HepG2 (cell line): Measurements from ENCODE around the gene GPC2. TPM values are rescaled to one million over a fixed set of nuclear protein-coding genes. Genes with fewer than 3 reads are reported as not detected.

Source experiments
- ATAC-seq: fragments of 200-7000 bp; cut with Tn5 transposase; 3 replicates; pipeline ENCODE4 v1.9.1; 2020; ENCODE audit warnings: mild to moderate bottlenecking, moderate library complexity
- BruUV-seq: library from RNA; stranded (reverse); fragments of 400-500 nt; replicated peaks from 2 replicates; lab custom pipeline; 2021; lab: Mats Ljungman, UMichigan
- CTCF ChIA-PET: fragments of 300-600 bp; formaldehyde crosslinking; extraction: SDS; loops from one replicate; lab custom pipeline; 2021; ENCODE audit warnings: low total read pairs, inconsistent platforms, low intra/inter-chr PET ratio; lab: Yijun Ruan, JAX
- POLR2A ChIA-PET: fragments of 350-600 bp; sonication (Branson Sonifier 250); formaldehyde crosslinking; loops from one replicate; lab custom pipeline; 2020; ENCODE audit warnings: antibody characterized with exemption, inconsistent platforms; lab: Yijun Ruan, JAX
- DNase-seq: peaks from one replicate; pipeline ENCODE4 v3.0.0-alpha.2; 2015; ENCODE audit warnings: low spot score
- FAIRE-seq: peaks from 3 replicates; lab custom pipeline; 2011; peaks lifted over from hg19 to GRCh38; lab: Jason Lieb, UNC
- H2AFZ ChIP-seq: one replicate; pipeline ENCODE4 v1.6.1; 2011; ENCODE audit warnings: low read length, inconsistent platforms
- H3K27ac ChIP-seq: fragments of 300-600 bp; 3 replicates; pipeline ENCODE4 v1.8.0; 2011; ENCODE audit warnings: mixed run types, mild to moderate bottlenecking, mixed read lengths, low read length, inconsistent platforms; ENCODE audit not compliant: insufficient read depth; ENCODE audit errors: extremely low read length
- H3K27me3 ChIP-seq, 2 experiments: fragments of 200-600 bp in 1 of 2; 2 replicates in 1 of 2; 3 replicates in 1 of 2; pipeline versions ENCODE4 v1.6.0 to v1.8.0; 2011; ENCODE audit warnings: low read length in 2 of 2, mild to moderate bottlenecking in 2 of 2, moderate library complexity in 2 of 2, inconsistent platforms in 1 of 2; ENCODE audit not compliant: insufficient read depth in 2 of 2, control insufficient read depth in 1 of 2
- H3K36me3 ChIP-seq, 2 experiments: fragments of 200-600 bp in 1 of 2; replicated peaks in 1 of 2; 2 replicates in 1 of 2; 3 replicates in 1 of 2; pipeline versions ENCODE4 v1.5.1 to v1.8.0; 2011; ENCODE audit warnings: low read length in 2 of 2, inconsistent platforms in 1 of 2; ENCODE audit not compliant: insufficient read depth in 2 of 2, control insufficient read depth in 1 of 2
- H3K4me1 ChIP-seq: 2 replicates; pipeline ENCODE4 v1.5.1; 2012; ENCODE audit warnings: low read length, inconsistent platforms; ENCODE audit not compliant: insufficient read depth
- H3K4me2 ChIP-seq: 2 replicates; pipeline ENCODE4 v1.6.0; 2011; ENCODE audit warnings: low read depth, low read length, inconsistent platforms
- H3K4me3 ChIP-seq, 3 experiments: fragments of 200-600 bp in 1 of 3; sonication (generic), shearing (Covaris generic) in 1 of 3; replicated peaks in 1 of 3; 2 replicates each; pipeline ENCODE4 v1.5.1; 2011 to 2016; ENCODE audit warnings: low read length in 3 of 3, inconsistent platforms in 2 of 3, low read depth in 2 of 3, mild to moderate bottlenecking in 2 of 3, control low read depth in 1 of 3, mixed read lengths in 1 of 3; ENCODE audit not compliant: insufficient read depth in 1 of 3
- H3K79me2 ChIP-seq: one replicate; pipeline ENCODE4 v1.6.1; 2011; ENCODE audit warnings: low read length, inconsistent platforms; ENCODE audit not compliant: insufficient read depth
- H3K9ac ChIP-seq: 2 replicates; pipeline ENCODE4 v1.6.0; 2011; ENCODE audit warnings: mild to moderate bottlenecking, low read depth, low read length, inconsistent platforms; ENCODE audit not compliant: insufficient read depth
- H3K9me3 ChIP-seq: 2 replicates; pipeline ENCODE4 v1.5.1; 2012; ENCODE audit warnings: mild to moderate bottlenecking, low read length
- H4K20me1 ChIP-seq: 2 replicates; pipeline ENCODE4 v1.6.0; 2011; ENCODE audit warnings: inconsistent platforms, mild to moderate bottlenecking, low read length, moderate library complexity; ENCODE audit not compliant: insufficient read depth
- AKAP8 ChIP-seq: sonication (generic); formaldehyde crosslinking; IDR thresholded peaks from 2 replicates; pipeline ENCODE4 v1.5.1; 2020; ENCODE audit warnings: mild to moderate bottlenecking, missing genetic modification reagents
- CAMTA2 ChIP-seq: sonication (generic); formaldehyde crosslinking; IDR thresholded peaks from 2 replicates; pipeline ENCODE4 v1.4.0; 2020; ENCODE audit warnings: mild to moderate bottlenecking, missing genetic modification reagents, borderline replicate concordance
- CEBPB ChIP-seq: IDR thresholded peaks from 2 replicates; pipeline ENCODE4 v1.6.1; 2011; ENCODE audit warnings: low read depth, low read length, improper control_type of control experiment, borderline replicate concordance
- CEBPG ChIP-seq: IDR thresholded peaks from 2 replicates; pipeline ENCODE4 v1.6.1; 2016
- MIXL1 ChIP-seq: IDR thresholded peaks from 2 replicates; pipeline ENCODE4 v1.6.1; 2016
- MTF2 ChIP-seq: sonication (generic); formaldehyde crosslinking; IDR thresholded peaks from 2 replicates; pipeline ENCODE4 v1.5.0; 2020; ENCODE audit warnings: missing genetic modification reagents, borderline replicate concordance
- POLR2AphosphoS5 ChIP-seq: IDR thresholded peaks from 2 replicates; pipeline ENCODE4 v1.6.1; 2012; ENCODE audit warnings: low read depth, low read length
- ZFP62 ChIP-seq: sonication (generic); formaldehyde crosslinking; IDR thresholded peaks from 2 replicates; pipeline ENCODE4 v1.4.0; 2020; ENCODE audit warnings: missing genetic modification reagents
- ZNF430 ChIP-seq: sonication (generic); formaldehyde crosslinking; IDR thresholded peaks from 2 replicates; pipeline ENCODE4 v1.9.0; 2021; ENCODE audit warnings: mild to moderate bottlenecking, missing genetic modification reagents
- ZNF460 ChIP-seq: sonication (generic); formaldehyde crosslinking; IDR thresholded peaks from 2 replicates; pipeline ENCODE4 v1.5.1; 2020; ENCODE audit warnings: missing genetic modification reagents, mild to moderate bottlenecking, borderline replicate concordance
- ZZZ3 ChIP-seq: sonication (generic); formaldehyde crosslinking; IDR thresholded peaks from 2 replicates; pipeline ENCODE4 v1.4.0; 2020; ENCODE audit warnings: missing genetic modification reagents, mild to moderate bottlenecking, borderline replicate concordance
- WGBS: methylation state at CpG from one replicate; pipeline ENCODE4 v1.1.6; 2017; ENCODE audit warnings: low lambda C conversion rate; 5-methylcytosine and 5-hydroxymethylcytosine counted together
- in situ Hi-C: cut with HindIII; loops from 2 replicates; pipeline ENCODE4 v1.10.0; 2017; ENCODE audit warnings: low pct_unique_long_range_greater_than_20kb; ENCODE audit not compliant: extremely low pct_ligation_motif_present
- intact Hi-C: fragments of 100-400 bp; cut with micrococcal nuclease; formaldehyde crosslinking; loops from one replicate; pipeline ENCODE4 v1.10.0; 2022; ENCODE audit not compliant: unreplicated experiment
- polyA plus RNA-seq, 8 experiments: library from polyadenylated mRNA; depleted of rRNA in 3 of 8; stranded (reverse) in 7 of 8; unstranded in 1 of 8; fragments of >200 nt; fragmentation: Illumina TruSeq in 4 of 8; extraction: Trizol in 4 of 8; gene quantifications; 2 replicates each; pipeline versions ENCODE4 v1.2.1 to v1.2.3, GENCODE V29; 2011 to 2016; ENCODE audit warnings: low read depth in 4 of 8, missing spikeins in 1 of 8, mixed read lengths in 1 of 8; ENCODE audit not compliant: insufficient read depth in 1 of 8
- total RNA-seq, 5 experiments: library from RNA; depleted of rRNA; stranded (reverse); fragments of >200 nt; fragmentation: Illumina TruSeq; extraction: Trizol; gene quantifications; 2 replicates each; pipeline ENCODE4 v1.2.3, GENCODE V29; 2016; ENCODE audit warnings: low read depth in 1 of 5
- TF ChIP-seq, protein P1 (sequence below): IDR thresholded peaks from 2 replicates; pipeline ENCODE4 v1.6.1; 2018; ENCODE audit warnings: missing genetic modification reagents, mild to moderate bottlenecking, missing compliant biosample characterization
- TF ChIP-seq, protein P2 (sequence below): sonication (generic); formaldehyde crosslinking; IDR thresholded peaks from 2 replicates; pipeline ENCODE4 v1.5.0; 2020; ENCODE audit warnings: mild to moderate bottlenecking, missing genetic modification reagents
- TF ChIP-seq, protein P3 (sequence below): sonication (generic); formaldehyde crosslinking; IDR thresholded peaks from 2 replicates; pipeline ENCODE4 v1.5.0; 2020; ENCODE audit warnings: mild to moderate bottlenecking, low read depth, missing genetic modification reagents, borderline replicate concordance
- TF ChIP-seq, protein P4 (sequence below): sonication (generic); formaldehyde crosslinking; IDR thresholded peaks from 2 replicates; pipeline ENCODE4 v1.4.0; 2020; ENCODE audit warnings: low read depth, missing genetic modification reagents
- TF ChIP-seq, protein P5 (sequence below): sonication (generic); formaldehyde crosslinking; IDR thresholded peaks from 2 replicates; pipeline ENCODE4 v1.8.0; 2022; ENCODE audit warnings: mild to moderate bottlenecking, missing genetic modification reagents; ENCODE audit not compliant: insufficient replicate concordance

GPC2 gene
- total and polyA plus RNA-seq, 2 of the 13 experiments (the other 11 are each of a cell fraction or from before 2014, with no cell fraction given) = 0.64 to 0.78 TPM

GRCh38 chr7:100142461-100142860 is 34.7 kb downstream of the GPC2 start:
- H3K9ac ChIP-seq = no peak overlapping the region
- POLR2A ChIA-PET = interaction anchor here (1.2 kb wide), 1 partner anchor 12 kb away, joined by 3 read pairs; no protein-coding TSS in a partner anchor
- H3K79me2 ChIP-seq = no peaks in the 10 kb centered on the region
- no peak overlapping the region for H3K4me3 ChIP-seq
- no peaks in the 10 kb centered on the region for H3K36me3 ChIP-seq
- no peak overlapping the region for H3K4me2 ChIP-seq
- CTCF ChIA-PET = no interaction called here
- 13% methylated on average over 3 of the region's 3 CpGs for WGBS
- FAIRE-seq = no peak
- in situ Hi-C loops (no loop called here), intact Hi-C loops (no loop called here)
- no peak overlapping the region for H2AFZ ChIP-seq
- ATAC-seq = no peak
- peaks cover 13% of the 10 kb centered on the region for H3K4me1 ChIP-seq
- no peak for DNase-seq
- no peak overlapping the region for H3K27ac ChIP-seq
- BruUV-seq = no TSS peak
- no peaks in the 10 kb centered on the region for H3K27me3 ChIP-seq
- no peaks in the 10 kb centered on the region for H4K20me1 ChIP-seq
- H3K9me3 ChIP-seq = no peaks in the 10 kb centered on the region
- TF ChIP-seq, protein P1, sequence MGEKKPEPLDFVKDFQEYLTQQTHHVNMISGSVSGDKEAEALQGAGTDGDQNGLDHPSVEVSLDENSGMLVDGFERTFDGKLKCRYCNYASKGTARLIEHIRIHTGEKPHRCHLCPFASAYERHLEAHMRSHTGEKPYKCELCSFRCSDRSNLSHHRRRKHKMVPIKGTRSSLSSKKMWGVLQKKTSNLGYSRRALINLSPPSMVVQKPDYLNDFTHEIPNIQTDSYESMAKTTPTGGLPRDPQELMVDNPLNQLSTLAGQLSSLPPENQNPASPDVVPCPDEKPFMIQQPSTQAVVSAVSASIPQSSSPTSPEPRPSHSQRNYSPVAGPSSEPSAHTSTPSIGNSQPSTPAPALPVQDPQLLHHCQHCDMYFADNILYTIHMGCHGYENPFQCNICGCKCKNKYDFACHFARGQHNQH (CRISPR knock-in tag) = no peak
- TF ChIP-seq CEBPB (0 out of 2 replicates have a peak, but pooled peaks have one; percentile 39), MTF2 (CRISPR knock-in tag) (no peak), CAMTA2 (no peak), ZNF430 (CRISPR knock-in tag) (no peak), ZZZ3 (CRISPR knock-in tag) (no peak), CEBPG (CRISPR knock-in tag) (0 out of 2 replicates have a peak, but pooled peaks have one; percentile 18), ZNF460 (CRISPR knock-in tag) (peak; percentile 72; the same call in 1 of the 2 replicates), AKAP8 (CRISPR knock-in tag) (no peak), MIXL1 (CRISPR knock-in tag) (no peak), ZFP62 (CRISPR knock-in tag) (no peak), POLR2AphosphoS5 (no peak)
- TF ChIP-seq, protein P2, sequence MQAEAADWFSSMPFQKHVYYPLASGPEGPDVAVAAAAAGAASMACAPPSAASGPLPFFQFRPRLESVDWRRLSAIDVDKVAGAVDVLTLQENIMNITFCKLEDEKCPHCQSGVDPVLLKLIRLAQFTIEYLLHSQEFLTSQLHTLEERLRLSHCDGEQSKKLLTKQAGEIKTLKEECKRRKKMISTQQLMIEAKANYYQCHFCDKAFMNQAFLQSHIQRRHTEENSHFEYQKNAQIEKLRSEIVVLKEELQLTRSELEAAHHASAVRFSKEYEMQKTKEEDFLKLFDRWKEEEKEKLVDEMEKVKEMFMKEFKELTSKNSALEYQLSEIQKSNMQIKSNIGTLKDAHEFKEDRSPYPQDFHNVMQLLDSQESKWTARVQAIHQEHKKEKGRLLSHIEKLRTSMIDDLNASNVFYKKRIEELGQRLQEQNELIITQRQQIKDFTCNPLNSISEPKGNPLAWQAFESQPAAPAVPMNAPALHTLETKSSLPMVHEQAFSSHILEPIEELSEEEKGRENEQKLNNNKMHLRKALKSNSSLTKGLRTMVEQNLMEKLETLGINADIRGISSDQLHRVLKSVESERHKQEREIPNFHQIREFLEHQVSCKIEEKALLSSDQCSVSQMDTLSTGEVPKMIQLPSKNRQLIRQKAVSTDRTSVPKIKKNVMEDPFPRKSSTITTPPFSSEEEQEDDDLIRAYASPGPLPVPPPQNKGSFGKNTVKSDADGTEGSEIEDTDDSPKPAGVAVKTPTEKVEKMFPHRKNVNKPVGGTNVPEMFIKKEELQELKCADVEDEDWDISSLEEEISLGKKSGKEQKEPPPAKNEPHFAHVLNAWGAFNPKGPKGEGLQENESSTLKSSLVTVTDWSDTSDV (CRISPR knock-in tag) = no peak
- TF ChIP-seq, protein P3, sequence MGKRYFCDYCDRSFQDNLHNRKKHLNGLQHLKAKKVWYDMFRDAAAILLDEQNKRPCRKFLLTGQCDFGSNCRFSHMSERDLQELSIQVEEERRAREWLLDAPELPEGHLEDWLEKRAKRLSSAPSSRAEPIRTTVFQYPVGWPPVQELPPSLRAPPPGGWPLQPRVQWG (CRISPR knock-in tag) = no peak
- TF ChIP-seq, protein P4, sequence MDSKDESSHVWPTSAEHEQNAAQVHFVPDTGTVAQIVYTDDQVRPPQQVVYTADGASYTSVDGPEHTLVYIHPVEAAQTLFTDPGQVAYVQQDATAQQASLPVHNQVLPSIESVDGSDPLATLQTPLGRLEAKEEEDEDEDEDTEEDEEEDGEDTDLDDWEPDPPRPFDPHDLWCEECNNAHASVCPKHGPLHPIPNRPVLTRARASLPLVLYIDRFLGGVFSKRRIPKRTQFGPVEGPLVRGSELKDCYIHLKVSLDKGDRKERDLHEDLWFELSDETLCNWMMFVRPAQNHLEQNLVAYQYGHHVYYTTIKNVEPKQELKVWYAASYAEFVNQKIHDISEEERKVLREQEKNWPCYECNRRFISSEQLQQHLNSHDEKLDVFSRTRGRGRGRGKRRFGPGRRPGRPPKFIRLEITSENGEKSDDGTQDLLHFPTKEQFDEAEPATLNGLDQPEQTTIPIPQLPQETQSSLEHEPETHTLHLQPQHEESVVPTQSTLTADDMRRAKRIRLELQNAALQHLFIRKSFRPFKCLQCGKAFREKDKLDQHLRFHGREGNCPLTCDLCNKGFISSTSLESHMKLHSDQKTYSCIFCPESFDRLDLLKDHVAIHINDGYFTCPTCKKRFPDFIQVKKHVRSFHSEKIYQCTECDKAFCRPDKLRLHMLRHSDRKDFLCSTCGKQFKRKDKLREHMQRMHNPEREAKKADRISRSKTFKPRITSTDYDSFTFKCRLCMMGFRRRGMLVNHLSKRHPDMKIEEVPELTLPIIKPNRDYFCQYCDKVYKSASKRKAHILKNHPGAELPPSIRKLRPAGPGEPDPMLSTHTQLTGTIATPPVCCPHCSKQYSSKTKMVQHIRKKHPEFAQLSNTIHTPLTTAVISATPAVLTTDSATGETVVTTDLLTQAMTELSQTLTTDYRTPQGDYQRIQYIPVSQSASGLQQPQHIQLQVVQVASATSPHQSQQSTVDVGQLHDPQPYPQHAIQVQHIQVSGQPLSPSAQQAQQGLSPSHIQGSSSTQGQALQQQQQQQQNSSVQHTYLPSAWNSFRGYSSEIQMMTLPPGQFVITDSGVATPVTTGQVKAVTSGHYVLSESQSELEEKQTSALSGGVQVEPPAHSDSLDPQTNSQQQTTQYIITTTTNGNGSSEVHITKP = no peak
- TF ChIP-seq, protein P5, sequence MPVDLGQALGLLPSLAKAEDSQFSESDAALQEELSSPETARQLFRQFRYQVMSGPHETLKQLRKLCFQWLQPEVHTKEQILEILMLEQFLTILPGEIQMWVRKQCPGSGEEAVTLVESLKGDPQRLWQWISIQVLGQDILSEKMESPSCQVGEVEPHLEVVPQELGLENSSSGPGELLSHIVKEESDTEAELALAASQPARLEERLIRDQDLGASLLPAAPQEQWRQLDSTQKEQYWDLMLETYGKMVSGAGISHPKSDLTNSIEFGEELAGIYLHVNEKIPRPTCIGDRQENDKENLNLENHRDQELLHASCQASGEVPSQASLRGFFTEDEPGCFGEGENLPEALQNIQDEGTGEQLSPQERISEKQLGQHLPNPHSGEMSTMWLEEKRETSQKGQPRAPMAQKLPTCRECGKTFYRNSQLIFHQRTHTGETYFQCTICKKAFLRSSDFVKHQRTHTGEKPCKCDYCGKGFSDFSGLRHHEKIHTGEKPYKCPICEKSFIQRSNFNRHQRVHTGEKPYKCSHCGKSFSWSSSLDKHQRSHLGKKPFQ (CRISPR knock-in tag) = no peak
